Measurements from ENCODE around the gene PLXNA1.

The PLXNA1 gene

DNA sequence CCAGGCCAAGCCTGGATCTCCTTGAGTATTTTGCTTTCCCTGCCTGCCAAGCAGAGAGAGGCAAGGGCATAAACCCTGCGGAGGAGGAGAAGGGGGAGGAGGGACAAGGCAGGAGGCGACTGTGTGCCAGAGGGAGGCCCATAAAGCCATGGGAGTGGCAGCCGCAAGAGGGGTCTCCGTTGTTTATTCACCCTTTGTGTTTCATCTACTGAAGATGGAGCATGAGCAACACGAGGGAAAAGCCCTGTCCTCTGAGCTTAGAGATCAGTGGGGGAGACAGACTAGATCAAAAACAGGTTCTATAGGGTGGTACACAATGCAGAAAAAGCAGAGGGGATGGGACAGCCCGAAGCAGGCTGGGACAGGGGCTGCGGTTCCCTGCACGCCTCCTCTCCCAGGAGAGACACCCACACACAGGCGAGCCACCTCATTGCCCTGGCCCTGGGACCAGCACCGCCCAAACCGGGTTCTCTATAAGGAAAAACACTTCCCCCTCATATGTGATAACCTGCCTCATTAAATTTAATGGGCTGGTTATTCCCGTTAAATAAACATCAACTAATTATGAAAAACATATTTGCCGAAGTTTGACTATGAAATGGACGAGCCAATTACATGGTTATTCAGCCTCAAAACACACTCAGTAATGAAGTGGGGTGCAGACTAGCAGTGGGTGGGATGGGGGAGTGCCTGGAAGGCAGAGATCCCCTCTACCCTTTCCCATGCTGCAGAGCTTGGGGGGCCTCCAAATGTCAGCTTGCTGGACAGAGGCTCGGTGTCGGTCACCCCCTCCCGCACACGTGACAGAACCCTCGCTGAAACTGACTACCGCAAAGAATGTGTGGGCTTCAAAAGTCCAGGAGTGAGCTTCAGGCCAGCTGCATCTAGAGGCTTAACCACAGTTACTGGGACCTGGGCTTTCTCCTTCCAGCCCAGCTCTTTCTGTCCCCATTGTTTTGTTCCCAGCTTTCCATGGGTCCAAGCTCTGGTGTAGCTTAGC is 14.2 kb upstream of the PLXNA1 start:
- no peak for DNase-seq

- DNase-seq: no peak
Observed at GRCh38 chr3:126969586-126969985, 13.3 kb upstream of the PLXNA1 start.

DNA sequence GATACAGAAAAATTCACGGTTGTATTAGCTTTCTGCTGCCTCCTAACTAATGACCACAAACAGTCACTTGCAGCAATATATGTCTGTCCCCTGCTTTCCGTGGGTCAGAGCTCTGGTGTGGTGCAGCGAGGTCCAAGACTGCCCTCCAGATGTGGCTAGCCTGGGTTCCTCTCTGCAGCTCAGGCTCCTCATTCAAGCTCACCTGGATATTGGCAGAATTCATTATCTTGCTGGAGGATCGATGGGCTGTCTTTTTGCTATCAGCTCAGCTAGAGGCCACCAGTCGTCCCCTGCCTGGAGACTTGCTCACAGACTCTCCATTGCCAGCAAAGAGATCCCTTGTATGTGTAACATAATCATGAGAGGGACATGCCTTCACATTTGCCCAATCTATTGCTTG is 12.8 kb upstream of the PLXNA1 start:
- no peak for DNase-seq

GRCh38 chr3:126970921-126971320 is 12.0 kb upstream of the PLXNA1 start:
- no peak for DNase-seq

DNA sequence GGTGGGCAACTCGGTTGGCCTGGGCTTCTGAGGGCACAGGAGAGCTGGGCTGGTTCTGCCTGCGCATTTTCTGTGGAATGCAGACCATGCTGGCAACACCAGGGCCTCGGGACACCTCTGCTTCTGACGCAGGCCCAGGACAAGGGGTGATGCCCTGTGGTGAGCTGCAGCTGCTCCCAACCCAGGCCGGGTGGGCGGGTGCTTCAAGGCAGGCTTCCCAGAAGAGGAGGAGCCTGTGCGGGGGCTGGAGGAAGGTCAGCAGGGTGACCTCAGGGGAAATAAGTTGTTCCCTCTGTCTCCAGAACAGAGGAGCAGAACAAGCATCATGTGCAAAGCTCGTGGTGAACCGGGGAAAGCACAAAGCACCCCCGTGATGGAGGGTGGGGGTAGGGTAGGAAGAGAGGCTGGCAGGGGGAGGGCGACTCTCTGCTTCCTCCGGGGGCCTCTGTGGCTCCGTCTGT is 11.0 kb upstream of the PLXNA1 start:
- DNase-seq: no peak

- DNase-seq: no peak
Observed at GRCh38 chr3:126972866-126973265, 10.0 kb upstream of the PLXNA1 start.

- DNase-seq: no peak
Observed at GRCh38 chr3:126973814-126974213, 9.1 kb upstream of the PLXNA1 start.

DNA sequence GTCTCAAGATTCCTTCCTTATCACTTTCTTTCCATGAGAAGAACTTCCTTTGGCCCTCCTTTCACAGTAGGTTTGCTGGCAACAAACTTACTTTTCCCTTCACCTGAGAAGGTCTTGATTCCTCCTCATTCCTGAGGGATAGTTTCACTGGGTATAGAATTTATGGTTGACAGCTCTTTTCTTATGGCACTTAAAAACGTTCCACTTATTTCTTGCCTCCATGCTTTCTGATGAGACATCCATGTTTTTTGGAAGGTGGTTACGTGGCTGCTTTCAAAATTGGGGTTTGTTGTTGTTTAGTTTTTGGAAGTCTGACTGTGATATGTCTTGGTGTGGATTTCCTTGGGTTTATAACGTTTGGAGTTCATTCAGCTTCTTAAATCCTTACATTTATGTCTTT is 8.2 kb upstream of the PLXNA1 start:
- DNase-seq: no peak

GRCh38 chr3:126976906-126977305 is 6.0 kb upstream of the PLXNA1 start:
- DNase-seq: no peak

DNA sequence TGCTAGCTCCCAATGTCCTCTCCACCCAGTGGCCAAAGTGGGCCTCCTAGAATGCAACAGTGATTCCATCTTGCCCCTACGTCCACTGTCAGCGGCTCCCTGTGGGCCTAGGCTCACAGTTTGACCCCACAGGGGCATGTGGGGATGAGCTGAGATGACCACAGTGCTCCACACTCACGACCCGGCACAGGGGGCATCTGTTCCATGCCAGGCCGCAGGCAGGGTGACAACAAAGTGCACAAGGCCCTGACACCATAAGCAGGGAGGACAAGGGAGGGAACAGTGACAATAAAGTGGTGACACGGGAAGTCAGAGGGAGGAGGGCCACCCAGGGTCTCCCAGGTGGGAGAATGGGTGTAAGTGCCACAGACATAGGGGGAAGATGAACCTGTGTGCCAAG is 5.1 kb upstream of the PLXNA1 start:
- DNase-seq: no peak

DNA sequence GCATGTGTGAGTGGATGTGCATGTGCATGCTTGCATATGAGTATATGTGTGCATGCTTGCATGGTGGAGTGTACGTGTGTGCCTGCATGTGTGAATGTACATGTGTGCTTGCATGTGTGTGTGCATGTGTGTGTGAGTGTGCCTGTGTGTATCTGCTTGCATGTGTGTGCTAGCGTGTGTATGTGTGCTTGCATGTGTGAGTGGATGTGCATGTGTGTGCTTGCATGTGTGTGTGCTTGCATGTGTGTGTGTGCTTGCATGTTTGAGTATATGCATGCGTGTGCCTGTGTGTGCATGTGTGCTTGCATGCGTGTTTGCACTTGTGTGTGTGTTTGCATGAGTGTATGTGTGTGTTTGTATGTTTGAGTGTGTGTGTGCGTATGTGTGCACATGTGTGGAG is 4.6 kb upstream of the PLXNA1 start:
- DNase-seq: no peak

- no peak for DNase-seq
Observed at GRCh38 chr3:126979046-126979628, 3.8 kb upstream of the PLXNA1 start.

DNA sequence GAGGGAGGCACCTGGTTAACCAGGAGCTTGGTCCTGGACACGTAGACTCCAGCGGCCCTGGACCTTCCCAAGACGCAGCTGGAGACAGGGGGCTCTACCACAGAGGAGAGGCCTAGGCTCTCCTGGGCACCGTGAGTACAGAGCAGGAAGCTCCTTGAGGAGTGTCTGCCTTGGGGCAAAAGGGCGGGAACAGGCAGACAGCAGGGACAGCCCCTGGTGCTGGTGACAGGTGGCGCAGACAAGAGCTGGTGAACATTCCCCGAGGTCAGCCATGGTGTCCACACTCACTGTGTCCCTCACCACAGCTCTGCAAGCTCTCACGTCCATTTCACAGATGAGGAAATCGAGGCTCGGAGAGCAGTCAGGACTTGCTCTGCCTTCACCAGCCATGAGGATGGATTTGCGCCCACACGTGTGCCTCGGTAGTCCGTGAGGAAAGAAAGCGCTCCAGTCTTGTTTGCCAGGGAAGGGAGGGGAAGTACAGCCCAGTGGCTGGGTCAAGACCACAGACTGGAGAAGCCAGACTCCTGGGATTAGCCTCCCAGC is 2.6 kb upstream of the PLXNA1 start:
- no peak for DNase-seq

DNA sequence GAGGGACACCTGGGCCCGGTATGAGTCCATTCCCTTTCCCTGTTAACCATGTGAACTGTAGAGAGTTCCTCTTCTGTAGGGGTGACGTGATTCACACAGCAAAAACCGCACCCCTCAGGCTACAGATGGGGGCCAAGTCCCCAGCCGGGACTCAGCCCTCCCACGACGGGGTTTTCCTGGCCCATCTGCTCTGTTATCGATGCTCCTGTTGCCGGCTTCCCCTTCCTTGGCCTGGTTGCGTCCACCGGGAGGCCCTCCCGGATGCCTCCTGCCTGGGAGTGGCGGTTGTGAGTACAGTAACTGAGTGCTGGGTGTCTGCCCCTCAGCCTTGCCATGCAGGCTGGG is 817 bp upstream of the PLXNA1 start:
- DNase-seq: peak; percentile 30 to 73 (median 44)

- DNase-seq: peak in 1 of 5 experiments; percentile 14
Observed at GRCh38 chr3:126983276-126983652, 349 bp downstream of the PLXNA1 start.

DNA sequence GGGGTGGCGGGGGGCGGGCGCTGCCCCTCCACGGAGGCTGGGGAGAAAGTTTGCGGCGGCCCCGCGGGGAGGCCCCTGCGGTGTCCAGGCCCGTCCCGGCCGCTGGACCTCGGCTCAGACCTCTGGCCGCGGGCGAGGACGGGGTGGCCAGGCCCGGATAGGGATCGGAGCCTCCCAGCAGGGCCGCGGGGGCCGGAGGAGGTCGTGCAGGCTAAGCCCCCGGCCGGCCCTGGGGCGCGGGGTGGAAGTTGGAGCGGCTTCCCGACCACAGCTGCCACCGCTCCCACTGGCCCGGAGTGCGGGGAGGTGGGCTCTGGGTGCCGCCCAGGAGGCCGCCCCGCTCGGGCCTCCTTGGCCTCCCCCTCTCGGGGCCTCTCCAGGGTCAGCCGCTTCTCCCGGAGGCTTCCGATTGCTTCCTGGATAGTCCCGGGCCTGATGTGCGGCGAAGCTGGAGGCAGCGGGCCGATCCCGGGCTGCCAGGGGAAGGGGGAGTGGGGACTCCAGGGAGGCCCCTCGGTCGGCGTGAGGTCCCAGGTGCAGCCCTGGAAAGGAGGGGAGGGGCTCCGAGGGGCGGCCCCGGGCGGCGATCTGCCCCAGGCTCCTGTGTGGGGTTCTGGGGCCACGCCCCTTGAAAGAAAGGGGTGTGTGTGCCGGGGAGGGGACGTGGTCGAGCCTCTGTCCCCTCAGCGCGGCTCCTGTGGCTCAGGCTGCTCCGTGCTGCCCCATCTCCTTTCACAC is 907 bp downstream of the PLXNA1 start:
- DNase-seq: peak; percentile 10 to 33 (median 27)

GRCh38 chr3:126984391-126985131 is 1.6 kb downstream of the PLXNA1 start:
- DNase-seq: no peak

- no peak for DNase-seq
Observed at GRCh38 chr3:126985132-126985985, 2.4 kb downstream of the PLXNA1 start.

DNA sequence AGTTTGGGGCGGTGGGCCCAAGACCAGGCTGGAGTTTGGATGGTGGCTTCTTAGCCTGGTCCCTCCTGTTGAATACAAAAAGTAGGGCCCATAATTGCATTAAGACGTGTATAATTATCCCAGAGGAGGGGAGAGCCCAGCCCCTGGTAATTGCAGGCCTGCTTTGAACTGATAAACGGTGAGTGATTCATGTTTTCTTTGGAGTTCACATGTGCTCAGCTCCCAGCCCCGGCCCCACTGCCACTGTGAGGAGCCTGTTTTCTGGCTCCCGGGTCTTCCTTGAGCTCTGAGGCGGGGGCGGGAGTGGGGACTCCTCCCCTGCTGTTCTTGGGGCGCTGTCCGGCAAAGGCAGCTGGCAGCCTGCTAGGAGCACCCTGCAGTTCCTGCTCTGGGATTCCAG is 3.1 kb downstream of the PLXNA1 start:
- DNase-seq: no peak

DNA sequence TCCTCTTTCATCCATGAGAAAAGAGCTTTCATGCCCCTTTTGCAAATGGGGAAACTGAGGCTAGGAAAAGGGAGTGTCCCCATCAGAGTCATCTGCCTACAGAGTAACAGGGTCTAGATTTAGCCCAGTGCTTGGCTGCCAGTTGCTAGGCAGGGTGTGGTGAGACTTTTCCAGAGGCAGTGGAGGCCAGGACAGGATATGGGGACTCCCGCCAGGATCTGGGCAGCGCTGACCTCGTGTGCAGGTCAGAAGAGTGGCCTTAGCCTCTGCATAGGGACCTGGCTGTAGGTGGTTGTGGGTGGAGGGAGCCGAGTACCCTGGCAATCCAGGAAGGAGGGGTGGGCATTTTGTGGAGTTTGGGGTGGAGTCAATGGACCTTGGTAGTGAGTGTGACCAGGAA is 4.2 kb downstream of the PLXNA1 start:
- no peak for DNase-seq

- no peak for DNase-seq
Observed at GRCh38 chr3:126987596-126987995, 4.7 kb downstream of the PLXNA1 start.

All from T-helper 2 cell (primary cell).